Stomach (tissue), 9 donors: ENCODE results near the gene IQGAP3. TPM values are rescaled to one million over a fixed set of nuclear protein-coding genes. Genes with fewer than 3 reads are reported as not detected.

ENCODE experiments used
- DNase-seq, 2 donors: peaks; one replicate each; pipeline versions ENCODE4 v3.0.0 to v3.0.0-alpha.2; 2013 to 2019
- H3K27ac ChIP-seq, 5 donors: fragments of 200-600 bp in 4 of 5; sonication (generic) in 4 of 5; one replicate each; pipeline ENCODE4 v1.5.1; 2013 to 2019; ENCODE audit warnings: mild to moderate bottlenecking in 1 of 5, moderate library complexity in 1 of 5
- H3K27me3 ChIP-seq, 3 donors: fragments of 200-600 bp; sonication (generic); one replicate each; pipeline ENCODE4 v1.5.1; 2017 to 2019; ENCODE audit warnings: mixed run types in 1 of 3
- H3K36me3 ChIP-seq, 4 donors: fragments of 200-600 bp; sonication (generic); 1 replicate in 3 of 4; 2 replicates in 1 of 4; pipeline ENCODE4 v1.5.1; 2016 to 2019
- H3K4me1 ChIP-seq, 4 donors: fragments of 200-600 bp; sonication (generic); one replicate each; pipeline ENCODE4 v1.5.1; 2016 to 2019
- H3K4me3 ChIP-seq, 4 donors: fragments of 200-600 bp; sonication (generic) in 3 of 4; one replicate each; pipeline ENCODE4 v1.5.1; 2016 to 2019; ENCODE audit warnings: mild to moderate bottlenecking in 1 of 4
- H3K9me3 ChIP-seq, 4 donors: fragments of 200-600 bp; sonication (generic); one replicate each; pipeline ENCODE4 v1.5.1; 2016 to 2019
- CTCF ChIP-seq, 7 experiments: fragments of 450-650 bp in 4 of 7; fragments of 200-600 bp in 3 of 7; sonication (generic) in 3 of 7; IDR thresholded peaks; one replicate each; pipeline ENCODE4 v1.5.1; 2016 to 2019; ENCODE audit warnings: antibody characterized with exemption in 7 of 7, control low read depth in 2 of 7, mild to moderate bottlenecking in 1 of 7
- EP300 ChIP-seq: sonication (generic); formaldehyde crosslinking; IDR thresholded peaks from one replicate; pipeline ENCODE4 v1.6.1; 2017; ENCODE audit warnings: antibody characterized with exemption
- POLR2A ChIP-seq, 4 donors: fragments of 450-650 bp; IDR thresholded peaks; one replicate each; pipeline ENCODE4 v1.6.1; 2016; ENCODE audit warnings: antibody characterized with exemption in 4 of 4, control low read depth in 2 of 4, mild to moderate bottlenecking in 1 of 4, moderate library complexity in 1 of 4
- POLR2AphosphoS5 ChIP-seq, 3 donors: sonication (generic); formaldehyde crosslinking; IDR thresholded peaks; one replicate each; pipeline ENCODE4 v1.6.1; 2016; ENCODE audit warnings: antibody characterized with exemption in 3 of 3
- WGBS, 5 donors: extraction: QIAGEN DNeasy Blood & Tissue Kit in 3 of 5; methylation state at CpG; one replicate each; pipeline versions ENCODE4 v1.1.5 to v1.1.7; 2013 to 2018; 5-methylcytosine and 5-hydroxymethylcytosine counted together
- intact Hi-C: fragments of 100-400 bp; cut with DNase I; formaldehyde crosslinking; loops from one replicate; pipeline ENCODE4 v1.15.1; 2023; ENCODE audit warnings: low total_unique reads
- polyA plus RNA-seq, 3 donors: library from polyadenylated mRNA; stranded (reverse); fragments of 200-250 nt; gene quantifications; one replicate each; pipeline ENCODE4 v1.2.3, GENCODE V29; 2013
- total RNA-seq, 5 donors: library from RNA; depleted of rRNA; stranded (reverse); fragments of >200 nt; gene quantifications; one replicate each; pipeline versions ENCODE4 v1.1.0 to v1.2.3, GENCODE V29; 2014 to 2016
- donor health status: healthy with polysubstance abuse.
- donor health status: Bipolar disorder and iron deficiency.
- donor health status: healthy.

IQGAP3 gene
- total and polyA plus RNA-seq, 8 donors = 1.2 to 22.2 (median 9.3) TPM

- H3K9me3 ChIP-seq = no peaks in the 10 kb centered on the region
- peaks cover 0 to 15% (median 0%) of the 10 kb centered on the region in 4 donors for H3K36me3 ChIP-seq
- peaks cover 0 to 9% (median 0%) of the 10 kb centered on the region in 3 donors for H3K27me3 ChIP-seq
- intact Hi-C loops = no loop called here
- no peak for TF ChIP-seq EP300
- no peak for TF ChIP-seq POLR2A (IDR thresholded peaks at IDR 0.05)
- TF ChIP-seq POLR2AphosphoS5 (IDR thresholded peaks at IDR 0.05) = no peak
- no peak for TF ChIP-seq CTCF (IDR thresholded peaks at IDR 0.05)
- H3K4me3 ChIP-seq = no peak overlapping the region
- H3K4me1 ChIP-seq = peaks cover 0 to 5% (median 0%) of the 10 kb centered on the region in 4 donors
- H3K27ac ChIP-seq = no peak overlapping the region
- 78 to 95% (median 88%) methylated on average over 2 of the region's 2 CpGs for whole genome bisulfite sequencing, 5 donors
- no peak for DNase-seq
Observed at GRCh38 chr1:156565519-156565918, 6.8 kb downstream of the IQGAP3 start.

GRCh38 chr1:156560585-156561163, 11.7 kb downstream of the IQGAP3 start:
- peaks cover 0 to 18% (median 0%) of the 10 kb centered on the region in 4 donors for H3K36me3 ChIP-seq
- no peak overlapping the region for H3K4me3 ChIP-seq
- intact Hi-C loops = no loop called here
- no peaks in the 10 kb centered on the region for H3K4me1 ChIP-seq
- no peak overlapping the region for H3K27ac ChIP-seq
- WGBS, 5 donors = 70 to 78% (median 76%) methylated on average over 5 of the region's 5 CpGs
- no peak for DNase-seq
- no peaks in the 10 kb centered on the region for H3K27me3 ChIP-seq
- TF ChIP-seq CTCF (IDR thresholded peaks at IDR 0.05) (no peak), EP300 (no peak), POLR2A (IDR thresholded peaks at IDR 0.05) (no peak), POLR2AphosphoS5 (IDR thresholded peaks at IDR 0.05) (no peak)
- no peaks in the 10 kb centered on the region for H3K9me3 ChIP-seq

GRCh38 chr1:156559797-156560385, 12.5 kb downstream of the IQGAP3 start:
- Histone ChIP-seq H3K27ac (no peak overlapping the region), H3K9me3 (no peaks in the 10 kb centered on the region), H3K4me3 (no peak overlapping the region), H3K36me3 (peaks cover 0 to 18% (median 0%) of the 10 kb centered on the region in 4 donors), H3K4me1 (no peaks in the 10 kb centered on the region), H3K27me3 (no peaks in the 10 kb centered on the region)
- DNase-seq = no peak
- WGBS, 5 donors = 69 to 87% (median 74%) methylated on average over 5 of the region's 5 CpGs
- intact Hi-C loops = no loop called here
- no peak for TF ChIP-seq CTCF (IDR thresholded peaks at IDR 0.05)
- TF ChIP-seq EP300 = no peak
- TF ChIP-seq POLR2AphosphoS5 (IDR thresholded peaks at IDR 0.05) = no peak
- TF ChIP-seq POLR2A (IDR thresholded peaks at IDR 0.05) = no peak

GRCh38 chr1:156559086-156559796, 13.1 kb downstream of the IQGAP3 start:
- H3K27ac ChIP-seq = no peak overlapping the region
- H3K9me3 ChIP-seq = no peaks in the 10 kb centered on the region
- intact Hi-C loops = no loop called here
- no peaks in the 10 kb centered on the region for H3K4me1 ChIP-seq
- TF ChIP-seq POLR2AphosphoS5 (IDR thresholded peaks at IDR 0.05) (no peak), POLR2A (IDR thresholded peaks at IDR 0.05) (no peak), CTCF (IDR thresholded peaks at IDR 0.05) (no peak), EP300 (no peak)
- no peak overlapping the region for H3K4me3 ChIP-seq
- peaks cover 0 to 18% (median 0%) of the 10 kb centered on the region in 4 donors for H3K36me3 ChIP-seq
- no peak for DNase-seq
- WGBS, 5 donors = 69 to 94% (median 87%) methylated on average over 7 of the region's 8 CpGs
- H3K27me3 ChIP-seq = no peaks in the 10 kb centered on the region
